H1 (cell line): ENCODE results near the gene PCYT2. TPM values are rescaled to one million over a fixed set of nuclear protein-coding genes. Genes with fewer than 3 reads are reported as not detected.

ENCODE experiments used
- CTCF ChIA-PET: fragments of 300-600 bp; sonication (Branson Sonifier 250); formaldehyde crosslinking; loops from one replicate; lab custom pipeline; 2021; ENCODE audit not compliant: partially characterized antibody; lab: Charles Lee
- POLR2A ChIA-PET: fragments of 300-600 bp; sonication (Branson Sonifier 250); formaldehyde crosslinking; loops from one replicate; lab custom pipeline; 2021; ENCODE audit warnings: inconsistent platforms; ENCODE audit not compliant: partially characterized antibody; lab: Charles Lee
- DNase-seq, 2 experiments: peaks; one replicate each; pipeline versions ENCODE4 v3.0.0 to v3.0.0-alpha.2; 2010 to 2022; ENCODE audit warnings: low spot score in 2 of 2, low read depth in 1 of 2, mixed read lengths in 1 of 2
- FAIRE-seq: peaks from 2 replicates; lab custom pipeline; 2011; peaks lifted over from hg19 to GRCh38; lab: Jason Lieb, UNC
- H2AFZ ChIP-seq: 2 replicates; pipeline ENCODE4 v1.8.1; 2012; ENCODE audit warnings: low read length, inconsistent platforms
- H2AK5ac ChIP-seq: 2 replicates; pipeline ENCODE4 v1.6.1; 2013; ENCODE audit warnings: low read depth, low read length
- H2BK120ac ChIP-seq: replicated peaks from 2 replicates; pipeline ENCODE3; 2013; ENCODE audit warnings: low read depth, low read length, inconsistent platforms
- H2BK12ac ChIP-seq: 2 replicates; pipeline ENCODE4 v1.6.1; 2013; ENCODE audit warnings: low read depth, low read length
- H2BK15ac ChIP-seq: 2 replicates; pipeline ENCODE4 v1.6.1; 2013; ENCODE audit warnings: low read length
- H2BK20ac ChIP-seq: 2 replicates; pipeline ENCODE4 v1.6.1; 2013; ENCODE audit warnings: low read length
- H2BK5ac ChIP-seq: 2 replicates; pipeline ENCODE4 v1.6.1; 2013; ENCODE audit warnings: low read depth, low read length
- H3K14ac ChIP-seq: 2 replicates; pipeline ENCODE4 v1.6.1; 2013; ENCODE audit warnings: inconsistent platforms; ENCODE audit not compliant: insufficient read length
- H3K18ac ChIP-seq: 2 replicates; pipeline ENCODE4 v1.6.1; 2013; ENCODE audit warnings: low read length; ENCODE audit errors: extremely low read depth
- H3K23ac ChIP-seq: 2 replicates; pipeline ENCODE4 v1.6.1; 2013; ENCODE audit warnings: inconsistent platforms; ENCODE audit not compliant: insufficient read length
- H3K23me2 ChIP-seq: 2 replicates; pipeline ENCODE4 v1.6.1; 2013; ENCODE audit warnings: low read depth, low read length
- H3K27ac ChIP-seq: 2 replicates; pipeline ENCODE4 v1.6.1; 2011; ENCODE audit warnings: low read depth, low read length, inconsistent platforms
- H3K27me3 ChIP-seq, 4 experiments: replicated peaks in 1 of 4; 1 replicate in 1 of 4; 2 replicates in 3 of 4; pipeline versions ENCODE4 v1.6.1 to v1.8.1; 2011 to 2013; ENCODE audit warnings: low read length in 3 of 4, mild to moderate bottlenecking in 3 of 4, inconsistent platforms in 2 of 4, mixed read lengths in 2 of 4, moderate library complexity in 1 of 4; ENCODE audit not compliant: control insufficient read depth in 3 of 4, insufficient read depth in 3 of 4; ENCODE audit errors: extremely low read depth in 1 of 4
- H3K36me3 ChIP-seq, 4 experiments: 2 replicates each; pipeline versions ENCODE4 v1.6.1 to v1.8.1; 2011 to 2013; ENCODE audit warnings: mild to moderate bottlenecking in 4 of 4, low read length in 3 of 4, moderate library complexity in 2 of 4, control low read depth in 1 of 4, inconsistent platforms in 1 of 4; ENCODE audit not compliant: insufficient read depth in 4 of 4, control insufficient read depth in 2 of 4
- H3K4ac ChIP-seq: replicated peaks from 2 replicates; pipeline ENCODE3; 2013; ENCODE audit warnings: low read length, low read depth, mixed read lengths, inconsistent platforms; ENCODE audit not compliant: insufficient read length
- H3K4me1 ChIP-seq, 4 experiments: replicated peaks in 1 of 4; 1 replicate in 1 of 4; 2 replicates in 3 of 4; pipeline versions ENCODE4 v1.6.1 to v1.8.1; 2011 to 2013; ENCODE audit warnings: low read length in 3 of 4, inconsistent platforms in 2 of 4, mixed read lengths in 1 of 4; ENCODE audit not compliant: insufficient read depth in 4 of 4, control insufficient read depth in 3 of 4
- H3K4me2 ChIP-seq, 2 experiments: 2 replicates each; pipeline versions ENCODE4 v1.6.1 to v1.8.1; 2011 to 2013; ENCODE audit warnings: low read depth in 2 of 2, low read length in 2 of 2, control low read depth in 1 of 2, inconsistent platforms in 1 of 2, mild to moderate bottlenecking in 1 of 2; ENCODE audit not compliant: insufficient read depth in 1 of 2
- H3K4me3 ChIP-seq, 4 experiments: fragments of 200-600, 300-600 bp in 1 of 4; sonication (generic), shearing (Covaris generic), sonication (Bioruptor Twin) in 1 of 4; 2 replicates each; pipeline versions ENCODE4 v1.5.1 to v1.8.1; 2011 to 2016; ENCODE audit warnings: low read length in 4 of 4, low read depth in 3 of 4, control low read depth in 2 of 4, inconsistent platforms in 2 of 4, mild to moderate bottlenecking in 2 of 4, mixed read lengths in 1 of 4, moderate library complexity in 1 of 4; ENCODE audit not compliant: insufficient read depth in 2 of 4; ENCODE audit errors: extremely low read depth in 1 of 4
- H3K56ac ChIP-seq: replicated peaks from 2 replicates; pipeline ENCODE3; 2013; ENCODE audit warnings: low read depth, mild to moderate bottlenecking, mixed read lengths, low read length, inconsistent platforms; ENCODE audit not compliant: insufficient read length
- H3K79me1 ChIP-seq: 2 replicates; pipeline ENCODE4 v1.6.1; 2013; ENCODE audit warnings: low read depth, low read length, control low read depth
- H3K79me2 ChIP-seq, 2 experiments: 2 replicates each; pipeline versions ENCODE4 v1.6.1 to v1.8.1; 2012 to 2013; ENCODE audit warnings: low read length in 2 of 2, mild to moderate bottlenecking in 2 of 2, inconsistent platforms in 1 of 2; ENCODE audit not compliant: insufficient read depth in 2 of 2, control insufficient read depth in 1 of 2
- H3K9ac ChIP-seq, 4 experiments: replicated peaks in 1 of 4; 1 replicate in 1 of 4; 2 replicates in 3 of 4; pipeline versions ENCODE4 v1.6.1 to v1.8.1; 2011 to 2013; ENCODE audit warnings: low read depth in 3 of 4, low read length in 3 of 4, control low read depth in 2 of 4, mild to moderate bottlenecking in 2 of 4, moderate library complexity in 2 of 4, inconsistent platforms in 1 of 4; ENCODE audit errors: extremely low read depth in 1 of 4
- H3K9me3 ChIP-seq, 2 experiments: 2 replicates each; pipeline versions ENCODE4 v1.6.1 to v1.8.1; 2012 to 2013; ENCODE audit warnings: mild to moderate bottlenecking in 2 of 2, moderate library complexity in 2 of 2, control low read depth in 1 of 2, inconsistent platforms in 1 of 2, low read depth in 1 of 2, low read length in 1 of 2, mixed read lengths in 1 of 2; ENCODE audit not compliant: insufficient read depth in 2 of 2
- H4K20me1 ChIP-seq, 2 experiments: replicated peaks in 1 of 2; 2 replicates each; pipeline versions ENCODE3 to v1.8.1; 2011 to 2013; ENCODE audit warnings: inconsistent platforms in 2 of 2, low read length in 2 of 2, mild to moderate bottlenecking in 1 of 2; ENCODE audit not compliant: insufficient read depth in 2 of 2, control insufficient read depth in 1 of 2
- H4K5ac ChIP-seq: 2 replicates; pipeline ENCODE4 v1.6.1; 2013; ENCODE audit warnings: low read length, low read depth, mixed read lengths, inconsistent platforms; ENCODE audit not compliant: insufficient read length
- H4K8ac ChIP-seq: 2 replicates; pipeline ENCODE4 v1.8.0; 2013; ENCODE audit warnings: mild to moderate bottlenecking, moderate library complexity, low read length, inconsistent platforms; ENCODE audit not compliant: insufficient read depth; ENCODE audit errors: extremely low read depth
- H4K91ac ChIP-seq: replicated peaks from 2 replicates; pipeline ENCODE3; 2013; ENCODE audit warnings: low read length, mixed read lengths, inconsistent platforms; ENCODE audit not compliant: insufficient read length
- ASH2L ChIP-seq: fragments of 200-600, 300-600 bp; sonication (generic); IDR thresholded peaks from one replicate; pipeline ENCODE4 v1.7.1; 2017; ENCODE audit warnings: low read length
- BCL11A ChIP-seq, 2 experiments: IDR thresholded peaks; one replicate each; pipeline ENCODE4 v1.6.1; 2011; ENCODE audit warnings: low read depth in 2 of 2, low read length in 2 of 2, mild to moderate bottlenecking in 2 of 2
- CBX5 ChIP-seq: fragments of 300-800, 300-1000 bp; sonication (generic); IDR thresholded peaks from 2 replicates; pipeline ENCODE4 v1.7.1; 2016; ENCODE audit warnings: antibody characterized with exemption, low read length, low read depth
- CHD1 ChIP-seq: IDR thresholded peaks from 2 replicates; pipeline ENCODE4 v1.6.1; 2012; ENCODE audit warnings: low read depth, low read length, improper control_type of control experiment
- CHD2 ChIP-seq: IDR thresholded peaks from 2 replicates; pipeline ENCODE4 v1.6.1; 2012; ENCODE audit warnings: low read length, improper control_type of control experiment
- EGR1 ChIP-seq: IDR thresholded peaks from 2 replicates; pipeline ENCODE4 v1.6.1; 2011; ENCODE audit warnings: low read depth, low read length, borderline replicate concordance
- GTF2F1 ChIP-seq: IDR thresholded peaks from 2 replicates; pipeline ENCODE4 v1.6.1; 2012; ENCODE audit warnings: low read depth, low read length, improper control_type of control experiment, borderline replicate concordance
- HDAC6 ChIP-seq: IDR thresholded peaks from one replicate; pipeline ENCODE4 v1.7.1; 2012; ENCODE audit warnings: low read depth, mild to moderate bottlenecking, inconsistent platforms, low read length, moderate library complexity
- NRF1 ChIP-seq: IDR thresholded peaks from 2 replicates; pipeline ENCODE4 v1.6.1; 2011; ENCODE audit warnings: mild to moderate bottlenecking, low read depth, low read length, improper control_type of control experiment
- SRF ChIP-seq: IDR thresholded peaks from 2 replicates; pipeline ENCODE4 v1.6.1; 2011; ENCODE audit warnings: mild to moderate bottlenecking, low read depth, low read length, moderate library complexity
- TCF12 ChIP-seq: IDR thresholded peaks from 2 replicates; pipeline ENCODE4 v1.6.1; 2011; ENCODE audit warnings: low read depth, mild to moderate bottlenecking, low read length
- ZNF274 ChIP-seq: IDR thresholded peaks from 2 replicates; pipeline ENCODE4 v1.7.0; 2012; ENCODE audit warnings: low read length, borderline replicate concordance; ENCODE audit errors: extremely low read depth
- WGBS, 2 experiments: shearing (Covaris generic) in 1 of 2; methylation state at CpG; one replicate each; pipeline versions ENCODE4 v1.1.6 to v1.1.7; 2013 to 2015; ENCODE audit warnings: low lambda C conversion rate in 2 of 2, mixed read lengths in 2 of 2, inconsistent platforms in 1 of 2, low coverage in 1 of 2, missing lambda C conversion rate in 1 of 2; ENCODE audit not compliant: insufficient replicate concordance in 2 of 2, insufficient coverage in 1 of 2, insufficient read length in 1 of 2; ENCODE audit errors: extremely low coverage in 1 of 2, missing lambda C conversion rate in 1 of 2; 5-methylcytosine and 5-hydroxymethylcytosine counted together
- polyA plus RNA-seq, 7 experiments: library from polyadenylated mRNA; depleted of rRNA in 3 of 7; stranded (reverse) in 5 of 7; unstranded in 2 of 7; fragments of >200 nt in 5 of 7; fragments of 200-250 nt in 2 of 7; gene quantifications; 1 replicate in 5 of 7; 2 replicates in 1 of 7; 4 replicates in 1 of 7; pipeline versions ENCODE4 v1.2.1 to v1.2.3, GENCODE V29; 2011 to 2013; ENCODE audit warnings: missing spikeins in 2 of 7, mixed read lengths in 2 of 7
- total RNA-seq: library from RNA; stranded (reverse); fragmentation: NEBNext Ultra II Directional; extraction: Animal tissue kit (Norgen Biotek cat#: 25700); gene quantifications from 2 replicates; pipeline ENCODE4 v1.2.1, GENCODE V29; 2021
- TF ChIP-seq, protein P1 (sequence below): IDR thresholded peaks from 2 replicates; pipeline ENCODE4 v1.6.1; 2012; ENCODE audit warnings: inconsistent platforms

The PCYT2 gene
- total and polyA plus RNA-seq, 2 of the 8 experiments (the other 6 are each of a cell fraction or from before 2014, with no cell fraction given), result 29.9 to 31.3 TPM

- H2AK5ac ChIP-seq, result no peak overlapping the region
- POLR2A ChIA-PET, result interaction anchor here (14.6 kb wide), 1 partner anchor 14 kb away, joined by 150 read pairs; the partner anchor contains the start of gene MAFG
- CTCF ChIA-PET, result interaction anchor here (0.6 to 4.6 kb wide), 5 partner anchors 10 to 1325 kb away, joined by 3 to 16 read pairs (median 4); partner anchors contain the start of genes MAFG and NOTUM
- TF ChIP-seq, protein P1, sequence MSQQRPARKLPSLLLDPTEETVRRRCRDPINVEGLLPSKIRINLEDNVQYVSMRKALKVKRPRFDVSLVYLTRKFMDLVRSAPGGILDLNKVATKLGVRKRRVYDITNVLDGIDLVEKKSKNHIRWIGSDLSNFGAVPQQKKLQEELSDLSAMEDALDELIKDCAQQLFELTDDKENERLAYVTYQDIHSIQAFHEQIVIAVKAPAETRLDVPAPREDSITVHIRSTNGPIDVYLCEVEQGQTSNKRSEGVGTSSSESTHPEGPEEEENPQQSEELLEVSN, result no peak
- TF ChIP-seq ASH2L (no peak), NRF1 (no peak), SRF (no peak), BCL11A (IDR thresholded peaks at IDR 0.05; ENCODE audit: low read depth in 2 of 2, low read length in 2 of 2) (no peak), CHD1 (no peak), EGR1 (no peak), TCF12 (no peak), ZNF274 (no peak), CBX5 (no peak), HDAC6 (no peak), CHD2 (no peak), GTF2F1 (no peak)
Measured at GRCh38 chr17:81939218-81939617, 28.0 kb upstream of the PCYT2 start.

More at GRCh38 chr17:81939218-81939617, 28.0 kb upstream of the PCYT2 start:
- Histone ChIP-seq H3K23ac (no peak overlapping the region), H2BK15ac (peak overlapping the region; percentile 81; the same call in 1 of the 2 replicates), H3K4me2 (no peak overlapping the region), H3K27me3 (peaks cover 0 to 3% (median 0%) of the 10 kb centered on the region in 4 experiments; a peak in 3 of 7 replicates), H3K23me2 (no peaks in the 10 kb centered on the region; the same call in 1 of the 2 replicates), H3K36me3 (peaks cover 0 to 14% (median 8%) of the 10 kb centered on the region in 4 experiments; a peak in 5 of 8 replicates), H3K27ac (no peak overlapping the region), H3K4me1 (peaks cover 0 to 14% (median 8%) of the 10 kb centered on the region in 4 experiments; a peak in 5 of 7 replicates), H2BK20ac (no peak overlapping the region), H3K18ac (no peak overlapping the region), H2BK120ac (no peak overlapping the region), H2BK12ac (peak overlapping the region; percentile 75; the same call in 1 of the 2 replicates), H3K4ac (no peak overlapping the region), H3K4me3 (no peak overlapping the region), H3K9me3 (no peaks in the 10 kb centered on the region), H2BK5ac (no peak overlapping the region), H4K91ac (no peak overlapping the region), H2AFZ (no peak overlapping the region), H3K9ac (no peak overlapping the region), H4K5ac (no peak overlapping the region), H3K56ac (no peak overlapping the region), H3K79me1 (no peaks in the 10 kb centered on the region), H4K20me1 (peaks cover 4 to 6% of the 10 kb centered on the region in 2 experiments), H4K8ac (no peak overlapping the region), H3K14ac (no peak overlapping the region), H3K79me2 (no peaks in the 10 kb centered on the region; a peak in 1 of 4 replicates)
- 86% methylated on average over 12 of the region's 15 CpGs; no CpG with 5 or more reads in 1 of the 2 experiments for WGBS, 2 experiments
- FAIRE-seq (no peak), DNase-seq (no peak)
